GM18502 (cell line): ENCODE data around the gene FRG1.
"Not testable (repeated sequence)": the region's sequence is repeated elsewhere in the genome, so short reads cannot be mapped to it uniquely, and the experiment has no call there.

Experiments
- ATAC-seq: cut with Tn5 transposase; IDR thresholded peaks from one replicate; pipeline ENCODE4 v1.9.1; 2021; ENCODE audit warnings: mild to moderate bottlenecking; ENCODE audit not compliant: unreplicated experiment, poor library complexity

Gene FRG1

DNA sequence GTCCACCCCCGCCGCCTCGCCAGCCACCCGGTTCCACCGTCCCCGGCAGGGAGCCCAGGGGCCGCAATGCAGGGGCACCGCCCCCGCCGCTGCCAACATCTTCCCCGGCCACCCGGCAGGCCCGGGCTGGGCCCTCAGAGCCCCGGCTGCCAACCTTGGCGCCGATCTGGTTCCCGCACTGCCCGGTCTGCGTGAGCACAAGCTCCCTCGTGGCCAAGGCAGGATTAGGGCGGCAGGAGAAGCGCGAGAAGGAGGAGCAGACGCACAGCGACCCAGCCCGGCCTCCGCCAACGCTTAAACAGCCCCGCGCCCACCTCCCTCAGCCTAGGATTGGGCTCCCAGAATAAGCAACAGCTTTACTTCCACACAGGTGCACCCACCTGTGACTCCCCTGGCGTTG is 44.0 kb downstream of the FRG1 start:
- not testable (repeated sequence) for ATAC-seq

GRCh38 chr4:189985651-189986243 is 45.1 kb downstream of the FRG1 start:
- not testable (repeated sequence) for ATAC-seq

DNA sequence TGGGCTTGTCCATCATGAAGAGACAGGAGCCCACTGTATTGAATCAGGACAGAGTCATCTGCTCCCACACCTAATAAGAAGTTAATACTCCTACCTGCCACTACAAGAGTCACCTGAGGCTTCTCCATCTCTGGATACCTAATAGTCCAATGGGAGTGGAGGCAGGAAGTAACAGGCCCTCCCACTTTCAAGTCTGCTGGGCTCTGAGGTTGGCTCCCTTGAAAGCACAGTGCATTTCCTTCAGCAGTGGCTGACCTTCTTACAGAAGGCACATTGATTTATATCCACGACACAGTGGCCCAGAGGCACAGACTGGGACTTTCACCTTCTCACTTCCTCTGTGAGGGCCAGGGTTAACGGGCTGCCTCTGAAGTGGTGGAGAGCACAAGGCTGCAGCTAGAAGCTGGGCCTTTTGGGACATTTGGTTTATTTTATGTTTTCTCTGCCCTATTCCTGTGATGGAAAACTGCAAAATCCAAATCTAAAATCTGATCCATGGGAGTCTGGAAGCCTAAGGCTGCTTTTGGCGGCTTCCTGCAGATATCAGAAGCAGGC is 48.3 kb downstream of the FRG1 start:
- no peak for ATAC-seq

DNA sequence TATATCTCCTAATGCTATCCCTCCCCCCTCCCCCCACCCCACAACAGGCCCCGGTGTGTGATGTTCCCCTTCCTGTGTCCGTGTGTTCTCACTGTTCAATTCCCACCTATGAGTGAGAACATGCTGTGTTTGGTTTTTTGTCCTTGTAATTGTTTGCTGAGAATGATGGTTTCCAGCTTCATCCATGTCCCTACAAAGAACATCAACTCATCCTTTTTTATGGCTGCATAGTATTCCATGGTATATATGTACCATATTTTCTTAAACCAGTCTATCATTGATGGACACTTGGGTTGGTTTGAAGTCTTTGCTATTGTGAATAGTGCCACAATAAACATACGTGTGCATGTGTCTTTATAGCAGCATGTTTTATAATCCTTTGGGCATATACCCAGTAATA is 49.3 kb downstream of the FRG1 start:
- not testable (repeated sequence) for ATAC-seq
